Stimulated activated naive CD8-positive, alpha-beta T cell treated with anti-CD3 and anti-CD28 coated beads, Interleukin-15, Interleukin-2, amounts not matched to agents 100 ng/mL and 50 ng/mL, for 24 hours (primary cell): Measurements from ENCODE around the gene FYN.
"Not testable (repeated sequence)": the region's sequence is repeated elsewhere in the genome, so short reads cannot be mapped to it uniquely, and the experiment has no call there.

ENCODE experiments used
- H3K27ac Mint-ChIP-seq: one replicate; pipeline ENCODE4 v1.8.0; 2021; ENCODE audit warnings: mild to moderate bottlenecking, mixed read lengths
- H3K27me3 Mint-ChIP-seq: one replicate; pipeline ENCODE4 v1.8.0; 2021; ENCODE audit warnings: mixed read lengths
- H3K36me3 Mint-ChIP-seq: one replicate; pipeline ENCODE4 v1.8.0; 2021; ENCODE audit warnings: low read depth, mixed read lengths
- H3K4me1 Mint-ChIP-seq: one replicate; pipeline ENCODE4 v1.8.0; 2021; ENCODE audit warnings: low read depth, mixed read lengths
- H3K4me3 Mint-ChIP-seq: one replicate; pipeline ENCODE4 v1.8.0; 2021; ENCODE audit warnings: mild to moderate bottlenecking, mixed read lengths
- H3K9me3 Mint-ChIP-seq: one replicate; pipeline ENCODE4 v1.8.0; 2021; ENCODE audit warnings: mixed read lengths

The FYN gene

DNA sequence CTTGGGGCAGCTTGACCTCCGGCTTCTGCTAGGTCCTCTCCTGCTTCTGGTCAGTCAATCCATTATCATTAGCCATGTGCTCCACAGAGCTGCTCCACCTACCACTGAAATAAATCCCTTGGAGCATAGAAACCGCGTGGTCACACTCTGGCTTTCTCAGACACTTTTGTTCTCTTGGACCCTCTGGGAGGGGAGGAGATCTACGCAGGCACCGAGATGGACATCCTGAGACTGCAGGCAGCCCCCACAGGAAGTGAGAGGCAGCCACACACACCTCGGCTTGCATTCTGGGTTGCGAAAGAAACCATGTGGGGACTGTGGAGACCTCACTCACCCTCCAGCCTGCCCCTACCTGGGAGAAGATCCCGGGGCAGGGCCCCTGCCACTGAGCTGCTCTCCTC, 79.5 kb downstream of the FYN start:
- Mint-ChIP-seq H3K27me3 (no peaks in the 10 kb centered on the region), H3K4me1 (peaks cover 73% of the 10 kb centered on the region), H3K4me3 (peak overlapping the region; percentile 80), H3K36me3 (peaks cover 66% of the 10 kb centered on the region), H3K27ac (peak overlapping the region; percentile 97), H3K9me3 (no peaks in the 10 kb centered on the region)

DNA sequence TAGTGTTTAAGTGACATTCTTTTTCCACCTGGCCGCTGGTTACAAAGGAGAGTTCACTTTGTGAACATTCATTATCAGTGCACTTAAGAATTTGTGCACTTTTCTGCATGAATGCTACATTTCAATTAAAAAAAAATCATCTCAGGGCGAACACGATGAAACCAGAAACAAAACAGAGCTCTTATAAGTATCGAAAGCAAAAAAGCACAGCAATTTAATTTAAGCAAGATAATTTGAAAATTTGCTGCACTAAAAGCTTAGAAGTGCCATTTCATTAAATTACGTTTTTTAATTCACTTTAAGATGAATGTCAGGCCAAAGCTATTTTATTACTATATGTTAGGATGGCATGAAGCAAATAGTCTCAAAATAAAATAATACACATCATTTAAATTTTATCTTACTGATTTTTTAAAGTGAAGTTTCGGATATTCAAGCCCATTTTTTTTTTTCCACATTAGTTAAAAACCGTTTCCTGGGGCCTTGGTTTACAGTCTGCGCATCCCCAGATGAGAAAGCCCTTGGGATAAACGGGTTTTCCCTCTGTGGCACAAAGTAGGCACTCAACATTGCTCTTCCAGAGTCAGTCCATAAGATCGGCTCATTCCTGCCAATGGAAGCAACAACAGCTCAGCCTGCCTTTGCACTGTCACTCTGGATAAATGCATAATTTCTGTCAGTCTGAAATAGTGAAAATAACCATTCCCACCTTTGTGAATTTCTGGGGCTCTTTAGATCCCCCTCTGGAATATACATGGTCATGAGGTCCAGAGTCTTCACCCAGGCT, 80.1 kb downstream of the FYN start:
- Mint-ChIP-seq H3K4me1 (peaks cover 67% of the 10 kb centered on the region), H3K4me3 (peak overlapping the region; percentile 80), H3K36me3 (peaks cover 61% of the 10 kb centered on the region), H3K9me3 (no peaks in the 10 kb centered on the region), H3K27me3 (no peaks in the 10 kb centered on the region), H3K27ac (peak overlapping the region; percentile 97)

DNA sequence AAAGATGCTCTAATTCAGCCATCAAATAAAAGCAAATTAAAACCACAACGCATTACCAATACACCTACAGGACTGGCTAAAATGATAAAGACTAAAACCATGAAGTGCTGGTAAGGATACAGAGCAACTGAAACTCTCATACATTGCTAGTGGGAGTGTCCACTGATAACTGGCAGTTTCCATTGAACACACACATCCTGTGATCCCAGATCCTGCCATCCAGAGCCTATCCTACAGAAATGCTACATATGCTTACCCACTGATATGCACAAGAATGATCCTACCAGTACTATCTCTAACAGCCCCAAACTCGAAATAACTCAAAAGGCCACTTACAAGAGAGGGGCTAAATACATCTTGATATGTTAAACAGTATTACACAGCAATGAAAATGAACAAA, 81.0 kb downstream of the FYN start:
- peak overlapping the region; percentile 80 for H3K4me3 Mint-ChIP-seq
- H3K36me3 Mint-ChIP-seq = peaks cover 61% of the 10 kb centered on the region
- H3K27me3 Mint-ChIP-seq = no peaks in the 10 kb centered on the region
- H3K27ac Mint-ChIP-seq = peak overlapping the region; percentile 97
- peaks cover 61% of the 10 kb centered on the region for H3K4me1 Mint-ChIP-seq
- H3K9me3 Mint-ChIP-seq = no peaks in the 10 kb centered on the region

GRCh38 chr6:111791415-111791814, 81.8 kb downstream of the FYN start:
- no peaks in the 10 kb centered on the region for H3K27me3 Mint-ChIP-seq
- peaks cover 53% of the 10 kb centered on the region for H3K4me1 Mint-ChIP-seq
- no peaks in the 10 kb centered on the region for H3K9me3 Mint-ChIP-seq
- H3K4me3 Mint-ChIP-seq = peak overlapping the region; percentile 80
- peak overlapping the region; percentile 97 for H3K27ac Mint-ChIP-seq
- peaks cover 53% of the 10 kb centered on the region for H3K36me3 Mint-ChIP-seq

GRCh38 chr6:111789598-111789997, 83.7 kb downstream of the FYN start:
- H3K4me1 Mint-ChIP-seq = peaks cover 46% of the 10 kb centered on the region

GRCh38 chr6:111788379-111789276, 84.6 kb downstream of the FYN start:
- peaks cover 49% of the 10 kb centered on the region for H3K36me3 Mint-ChIP-seq
- H3K9me3 Mint-ChIP-seq = no peaks in the 10 kb centered on the region
- H3K4me1 Mint-ChIP-seq = peaks cover 46% of the 10 kb centered on the region
- H3K27ac Mint-ChIP-seq = no peak overlapping the region
- H3K4me3 Mint-ChIP-seq = no peak overlapping the region
- no peaks in the 10 kb centered on the region for H3K27me3 Mint-ChIP-seq

More at GRCh38 chr6:111789598-111789997, 83.7 kb downstream of the FYN start:
- Mint-ChIP-seq H3K9me3 (no peaks in the 10 kb centered on the region), H3K36me3 (peaks cover 48% of the 10 kb centered on the region), H3K4me3 (no peak overlapping the region), H3K27ac (no peak overlapping the region), H3K27me3 (no peaks in the 10 kb centered on the region)

DNA sequence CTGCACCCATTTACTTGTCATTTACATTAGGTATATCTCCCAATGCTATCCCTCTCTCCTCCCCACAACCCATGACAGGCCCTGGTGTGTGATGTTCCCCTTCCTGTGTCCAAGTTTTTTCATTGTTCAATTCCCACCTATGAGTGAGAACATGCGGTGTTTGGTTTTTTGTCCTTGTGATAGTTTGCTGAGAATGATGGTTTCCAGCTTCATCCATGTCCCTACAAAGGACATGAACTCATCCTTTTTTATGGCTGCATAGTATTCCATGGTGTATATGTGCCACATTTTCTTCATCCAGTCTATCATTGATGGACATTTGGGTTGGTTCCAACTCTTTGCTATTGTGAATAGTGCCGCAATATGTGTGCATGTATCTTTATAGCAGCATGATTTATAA, 87.1 kb downstream of the FYN start:
- H3K4me1 Mint-ChIP-seq = peaks cover 46% of the 10 kb centered on the region
- H3K36me3 Mint-ChIP-seq = peaks cover 45% of the 10 kb centered on the region
- H3K27ac Mint-ChIP-seq, H3K9me3 Mint-ChIP-seq, H3K27me3 Mint-ChIP-seq, H3K4me3 Mint-ChIP-seq: not testable (repeated sequence)

GRCh38 chr6:111784433-111784832, 88.8 kb downstream of the FYN start:
- Mint-ChIP-seq H3K36me3 (peaks cover 55% of the 10 kb centered on the region), H3K4me3 (no peak overlapping the region), H3K27me3 (no peaks in the 10 kb centered on the region), H3K4me1 (peaks cover 64% of the 10 kb centered on the region), H3K27ac (peak overlapping the region; percentile 68), H3K9me3 (peaks cover 4% of the 10 kb centered on the region)

DNA sequence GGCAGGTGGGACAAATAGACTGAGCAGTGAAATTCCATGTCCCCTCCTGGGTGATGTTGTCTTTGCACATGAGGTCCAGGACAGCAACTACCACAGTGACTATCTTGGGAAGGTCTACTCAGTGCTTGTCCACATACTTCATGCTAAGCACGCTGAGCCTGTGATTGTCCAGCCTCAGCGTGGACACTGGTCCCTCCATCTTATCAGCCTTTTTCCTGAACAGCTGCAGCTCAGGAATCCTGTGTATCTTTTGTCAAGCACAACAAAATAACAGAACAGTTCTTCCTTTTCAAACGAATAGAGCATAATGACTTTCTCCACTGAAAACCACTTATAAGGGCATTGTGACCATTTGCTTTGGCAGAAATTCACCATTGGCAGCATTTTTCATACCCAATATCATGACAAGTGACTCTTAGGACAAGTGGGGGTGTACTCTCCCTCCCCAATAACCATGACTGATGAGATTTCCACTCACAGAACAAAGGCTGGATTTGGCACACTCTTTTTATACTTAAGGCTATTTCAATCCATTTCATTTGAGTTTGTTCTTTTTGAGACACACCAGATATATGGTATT, 90.3 kb downstream of the FYN start:
- H3K4me3 Mint-ChIP-seq = no peak overlapping the region

DNA sequence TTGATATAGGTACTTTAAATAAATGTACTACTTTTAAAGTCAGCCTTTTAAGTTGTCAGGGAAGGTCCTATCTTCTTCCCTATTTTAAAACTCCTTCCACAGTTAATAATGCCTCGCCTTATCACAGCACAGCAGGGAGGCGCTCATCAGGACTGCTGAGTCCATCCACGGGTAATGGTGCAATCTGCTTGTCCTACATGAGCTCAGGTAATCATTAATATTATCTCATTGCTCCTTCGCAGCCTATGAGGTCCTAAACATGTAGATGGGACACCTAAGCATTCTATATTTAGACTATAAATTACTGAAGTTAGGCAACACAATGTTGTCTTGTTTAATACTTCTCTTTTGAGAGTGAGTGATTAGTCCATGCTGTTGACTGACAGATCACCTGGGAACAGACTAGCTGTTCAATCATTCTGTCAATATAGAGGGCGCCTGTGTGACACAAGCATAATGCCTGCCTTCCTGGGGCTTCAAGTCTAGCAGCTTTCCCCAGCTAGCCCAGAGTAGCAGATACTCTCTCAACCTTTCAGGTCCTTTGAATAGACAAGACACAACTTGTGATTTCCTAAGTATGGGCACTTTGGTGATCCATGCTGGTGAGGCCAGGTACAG, 91.0 kb downstream of the FYN start:
- peaks cover 76% of the 10 kb centered on the region for H3K36me3 Mint-ChIP-seq
- no peaks in the 10 kb centered on the region for H3K27me3 Mint-ChIP-seq
- peak overlapping the region; percentile 80 for H3K27ac Mint-ChIP-seq
- H3K4me1 Mint-ChIP-seq = peaks cover 85% of the 10 kb centered on the region
- peaks cover 4% of the 10 kb centered on the region for H3K9me3 Mint-ChIP-seq
- H3K4me3 Mint-ChIP-seq = no peak overlapping the region

More for the DNA sequence above, 90.3 kb downstream of the FYN start:
- Mint-ChIP-seq H3K36me3 (peaks cover 69% of the 10 kb centered on the region), H3K9me3 (peaks cover 4% of the 10 kb centered on the region), H3K27ac (peak overlapping the region; percentile 80), H3K4me1 (peaks cover 78% of the 10 kb centered on the region), H3K27me3 (no peaks in the 10 kb centered on the region)

- no peaks in the 10 kb centered on the region for H3K27me3 Mint-ChIP-seq
- H3K9me3 Mint-ChIP-seq = peaks cover 4% of the 10 kb centered on the region
- peaks cover 85% of the 10 kb centered on the region for H3K36me3 Mint-ChIP-seq
- H3K4me1 Mint-ChIP-seq = peaks cover 96% of the 10 kb centered on the region
- H3K4me3 Mint-ChIP-seq = peak overlapping the region; percentile 53
- peak overlapping the region; percentile 88 for H3K27ac Mint-ChIP-seq
These were observed 92.1 kb downstream of the FYN start for GRCh38 chr6:111781041-111781708.

DNA sequence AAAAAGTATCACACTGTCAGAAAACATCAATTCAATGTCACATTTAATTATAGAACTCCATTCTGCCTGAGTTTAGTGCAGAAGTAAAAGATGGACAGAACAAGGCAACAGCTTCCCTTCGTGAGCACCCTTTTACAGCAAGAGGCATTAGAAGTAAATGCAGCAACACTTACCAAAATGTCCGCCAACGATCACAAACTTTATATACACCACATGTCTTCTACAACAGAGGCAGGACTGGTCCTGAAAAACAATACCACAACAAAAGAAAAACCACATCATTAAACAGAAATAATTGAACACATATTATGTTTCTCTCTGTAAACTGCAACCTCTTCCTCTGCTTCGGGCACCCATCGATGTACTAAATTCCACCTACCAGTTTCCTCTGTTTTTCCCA, 92.9 kb downstream of the FYN start:
- H3K4me1 Mint-ChIP-seq = peaks cover 100% of the 10 kb centered on the region
- peaks cover 88% of the 10 kb centered on the region for H3K36me3 Mint-ChIP-seq
- no peaks in the 10 kb centered on the region for H3K27me3 Mint-ChIP-seq
- peaks cover 4% of the 10 kb centered on the region for H3K9me3 Mint-ChIP-seq
- H3K4me3 Mint-ChIP-seq = peak overlapping the region; percentile 53
- H3K27ac Mint-ChIP-seq = peak overlapping the region; percentile 88

DNA sequence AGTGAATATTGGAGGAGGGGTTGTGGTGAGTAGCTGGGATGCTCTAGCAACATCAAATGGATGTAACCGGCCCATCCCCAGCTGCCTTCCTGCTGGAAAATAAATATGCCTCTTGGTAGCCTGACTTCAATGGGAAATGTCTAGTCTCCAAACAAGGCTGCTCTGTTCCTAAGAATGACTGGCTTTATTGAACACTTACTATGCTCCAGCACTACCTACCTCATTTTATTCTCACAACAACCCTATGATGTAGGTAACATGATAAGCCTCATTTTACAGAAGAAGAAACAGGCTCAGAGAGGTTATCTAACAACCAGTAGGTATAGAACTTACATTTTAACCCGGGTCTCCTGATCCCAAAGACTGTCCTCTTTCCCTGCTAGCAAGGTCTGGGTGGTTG, 93.6 kb downstream of the FYN start:
- Mint-ChIP-seq H3K4me1 (peaks cover 99% of the 10 kb centered on the region), H3K36me3 (peaks cover 85% of the 10 kb centered on the region), H3K4me3 (peak overlapping the region; percentile 53), H3K27ac (peak overlapping the region; percentile 88), H3K27me3 (no peaks in the 10 kb centered on the region), H3K9me3 (peaks cover 4% of the 10 kb centered on the region)

GRCh38 chr6:111779031-111779430, 94.2 kb downstream of the FYN start:
- H3K27ac Mint-ChIP-seq = peak overlapping the region; percentile 88
- peak overlapping the region; percentile 44 for H3K4me3 Mint-ChIP-seq
- H3K9me3 Mint-ChIP-seq = peaks cover 4% of the 10 kb centered on the region
- H3K27me3 Mint-ChIP-seq = no peaks in the 10 kb centered on the region
- peaks cover 99% of the 10 kb centered on the region for H3K4me1 Mint-ChIP-seq
- H3K36me3 Mint-ChIP-seq = peaks cover 79% of the 10 kb centered on the region
